Smooth muscle cell (in vitro differentiated cells): ENCODE results near the gene XRRA1. TPM values are rescaled to one million over a fixed set of nuclear protein-coding genes. Genes with fewer than 3 reads are reported as not detected.

Source experiments
- DNase-seq: peaks from one replicate; lab custom pipeline; 2025; ENCODE audit not compliant: unreplicated experiment; lab: John Stamatoyannopoulos, UW
- H2AFZ ChIP-seq: fragments of 200-600 bp; sonication (generic); 2 replicates; pipeline ENCODE4 v1.6.0; 2016; ENCODE audit warnings: antibody characterized with exemption, low read depth, mild to moderate bottlenecking
- H3F3A ChIP-seq: fragments of 200-600 bp; sonication (generic); 2 replicates; pipeline ENCODE4 v1.6.0; 2017; ENCODE audit warnings: antibody characterized with exemption, low read depth
- H3K27ac ChIP-seq: fragments of 200-600 bp; sonication (generic); 2 replicates; pipeline ENCODE4 v1.5.1; 2016; ENCODE audit warnings: low read depth, mild to moderate bottlenecking
- H3K27me3 ChIP-seq: fragments of 200-600 bp; sonication (generic); 2 replicates; pipeline ENCODE4 v1.6.1; 2016; ENCODE audit warnings: low read depth, mild to moderate bottlenecking
- H3K36me3 ChIP-seq: fragments of 200-600 bp; sonication (generic); 2 replicates; pipeline ENCODE4 v1.5.1; 2016; ENCODE audit warnings: low read depth
- H3K4me1 ChIP-seq: fragments of 200-600 bp; sonication (generic); 2 replicates; pipeline ENCODE4 v1.5.1; 2016; ENCODE audit warnings: low read depth
- H3K4me2 ChIP-seq: fragments of 200-600 bp; sonication (generic); 2 replicates; pipeline ENCODE4 v1.6.0; 2016; ENCODE audit warnings: mild to moderate bottlenecking
- H3K4me3 ChIP-seq: fragments of 200-600 bp; sonication (generic); 2 replicates; pipeline ENCODE4 v1.5.1; 2016; ENCODE audit warnings: mild to moderate bottlenecking
- H3K79me2 ChIP-seq: fragments of 200-600 bp; sonication (generic); 2 replicates; pipeline ENCODE4 v1.6.0; 2016; ENCODE audit warnings: low read depth, mild to moderate bottlenecking
- H3K9ac ChIP-seq: fragments of 200-600 bp; sonication (generic); 2 replicates; pipeline ENCODE4 v1.6.0; 2016; ENCODE audit warnings: low read depth
- H3K9me3 ChIP-seq: fragments of 200-600 bp; sonication (generic); replicated peaks from 2 replicates; pipeline ENCODE4 v1.5.1; 2016; ENCODE audit warnings: low read depth
- H4K20me1 ChIP-seq: fragments of 200-600 bp; sonication (generic); 2 replicates; pipeline ENCODE4 v1.6.0; 2016; ENCODE audit warnings: low read depth
- whole genome bisulfite sequencing: methylation state at CpG from one replicate; pipeline ENCODE4 v1.1.7; 2016; ENCODE audit warnings: low lambda C conversion rate; 5-methylcytosine and 5-hydroxymethylcytosine counted together
- polyA plus RNA-seq: library from polyadenylated mRNA; unstranded; fragments of >200 nt; fragmentation: Nextera tagmentation; extraction: Ambion mirVana; gene quantifications from 2 replicates; pipeline ENCODE4 v1.2.1, GENCODE V29; 2016
- total RNA-seq: library from RNA; depleted of rRNA; stranded (reverse); fragments of >200 nt; gene quantifications from 2 replicates; pipeline ENCODE4 v1.2.3, GENCODE V29; 2014
- TF ChIP-seq, protein P1 (sequence below): fragments of 200-600 bp; sonication (generic); IDR thresholded peaks from 2 replicates; pipeline ENCODE4 v1.5.1; 2017; ENCODE audit warnings: borderline replicate concordance, mild to moderate bottlenecking, antibody characterized with exemption; ENCODE audit not compliant: insufficient read depth, poor library complexity, severe bottlenecking

XRRA1 gene
- total and polyA plus RNA-seq, 2 experiments from 2014 or later = 3.8 to 9.4 TPM

GRCh38 chr11:74941492-74941891 lies 7.4 kb downstream of the XRRA1 start:
- no peaks in the 10 kb centered on the region for H3K9me3 ChIP-seq
- H3K79me2 ChIP-seq = no peaks in the 10 kb centered on the region
- H4K20me1 ChIP-seq = no peaks in the 10 kb centered on the region
- no peak overlapping the region for H3K4me2 ChIP-seq
- no peaks in the 10 kb centered on the region for H3K4me1 ChIP-seq
- no peaks in the 10 kb centered on the region for H3K27me3 ChIP-seq
- no peak overlapping the region for H3K4me3 ChIP-seq
- no peak overlapping the region for H3K27ac ChIP-seq
- no peaks in the 10 kb centered on the region for H3F3A ChIP-seq
- H3K36me3 ChIP-seq = no peaks in the 10 kb centered on the region
- TF ChIP-seq, protein P1, sequence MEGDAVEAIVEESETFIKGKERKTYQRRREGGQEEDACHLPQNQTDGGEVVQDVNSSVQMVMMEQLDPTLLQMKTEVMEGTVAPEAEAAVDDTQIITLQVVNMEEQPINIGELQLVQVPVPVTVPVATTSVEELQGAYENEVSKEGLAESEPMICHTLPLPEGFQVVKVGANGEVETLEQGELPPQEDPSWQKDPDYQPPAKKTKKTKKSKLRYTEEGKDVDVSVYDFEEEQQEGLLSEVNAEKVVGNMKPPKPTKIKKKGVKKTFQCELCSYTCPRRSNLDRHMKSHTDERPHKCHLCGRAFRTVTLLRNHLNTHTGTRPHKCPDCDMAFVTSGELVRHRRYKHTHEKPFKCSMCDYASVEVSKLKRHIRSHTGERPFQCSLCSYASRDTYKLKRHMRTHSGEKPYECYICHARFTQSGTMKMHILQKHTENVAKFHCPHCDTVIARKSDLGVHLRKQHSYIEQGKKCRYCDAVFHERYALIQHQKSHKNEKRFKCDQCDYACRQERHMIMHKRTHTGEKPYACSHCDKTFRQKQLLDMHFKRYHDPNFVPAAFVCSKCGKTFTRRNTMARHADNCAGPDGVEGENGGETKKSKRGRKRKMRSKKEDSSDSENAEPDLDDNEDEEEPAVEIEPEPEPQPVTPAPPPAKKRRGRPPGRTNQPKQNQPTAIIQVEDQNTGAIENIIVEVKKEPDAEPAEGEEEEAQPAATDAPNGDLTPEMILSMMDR = no peak
- DNase-seq = no peak
- no peak overlapping the region for H3K9ac ChIP-seq
- H2AFZ ChIP-seq = no peak overlapping the region

GRCh38 chr11:74937696-74938475 lies 11.0 kb downstream of the XRRA1 start:
- Histone ChIP-seq H3F3A (no peaks in the 10 kb centered on the region), H3K4me3 (no peak overlapping the region), H3K27ac (no peak overlapping the region), H4K20me1 (no peaks in the 10 kb centered on the region), H3K9ac (no peak overlapping the region), H3K36me3 (no peaks in the 10 kb centered on the region), H3K4me2 (no peak overlapping the region), H3K27me3 (no peaks in the 10 kb centered on the region), H2AFZ (no peak overlapping the region), H3K4me1 (no peaks in the 10 kb centered on the region), H3K79me2 (no peaks in the 10 kb centered on the region), H3K9me3 (no peaks in the 10 kb centered on the region)
- 88% methylated on average over 5 of the region's 5 CpGs for WGBS
- DNase-seq = no peak
- TF ChIP-seq, protein P1 = no peak

- Histone ChIP-seq H3K4me2 (no peak overlapping the region), H3K9me3 (no peaks in the 10 kb centered on the region), H3F3A (no peaks in the 10 kb centered on the region), H3K27me3 (no peaks in the 10 kb centered on the region), H3K4me3 (no peak overlapping the region), H2AFZ (no peak overlapping the region), H3K27ac (no peak overlapping the region), H3K79me2 (no peaks in the 10 kb centered on the region), H3K9ac (no peak overlapping the region), H3K36me3 (no peaks in the 10 kb centered on the region), H3K4me1 (no peaks in the 10 kb centered on the region), H4K20me1 (no peaks in the 10 kb centered on the region)
- TF ChIP-seq, protein P1 = no peak
- WGBS = 91% methylated on average over 5 of the region's 5 CpGs
- no peak for DNase-seq
These were observed 11.9 kb downstream of the XRRA1 start for GRCh38 chr11:74936976-74937375.

DNA sequence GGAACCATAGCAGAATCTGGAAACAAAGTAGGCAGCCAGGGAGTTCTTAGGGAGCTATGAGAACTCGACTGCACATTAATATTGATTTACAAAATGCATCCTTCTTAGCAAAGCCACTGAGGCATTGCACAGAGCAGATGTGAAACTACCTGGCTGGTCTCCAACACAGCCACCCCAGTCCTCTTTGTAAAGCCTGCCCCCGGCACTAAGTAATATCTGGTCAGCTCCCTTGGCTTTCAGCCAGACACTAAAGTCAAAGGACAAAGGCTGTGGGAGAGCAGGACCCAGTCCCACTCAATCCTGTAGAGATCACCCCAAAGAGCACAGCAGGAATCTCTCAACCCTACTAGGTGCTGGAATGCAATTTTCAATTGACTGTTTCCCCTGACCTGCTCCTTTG lies 12.8 kb downstream of the XRRA1 start:
- Histone ChIP-seq H3K9ac (no peak overlapping the region), H3K4me1 (no peaks in the 10 kb centered on the region), H3K9me3 (no peaks in the 10 kb centered on the region), H3K27me3 (no peaks in the 10 kb centered on the region), H2AFZ (no peak overlapping the region), H3F3A (no peaks in the 10 kb centered on the region), H4K20me1 (no peaks in the 10 kb centered on the region), H3K4me3 (no peak overlapping the region), H3K79me2 (no peaks in the 10 kb centered on the region), H3K36me3 (no peaks in the 10 kb centered on the region), H3K4me2 (no peak overlapping the region), H3K27ac (no peak overlapping the region)
- WGBS = 89% methylated on average over 2 of the region's 2 CpGs
- no peak for DNase-seq
- TF ChIP-seq, protein P1 = no peak
